ENCODE measurements around the gene APOE. TPM values are rescaled to one million over a fixed set of nuclear protein-coding genes. Genes with fewer than 3 reads are reported as not detected.
"Not testable (repeated sequence)": the region's sequence is repeated elsewhere in the genome, so short reads cannot be mapped to it uniquely, and the experiment has no call there.

The APOE gene
- total RNA-seq, 1 donor from 2014 or later, result not detected

DNA sequence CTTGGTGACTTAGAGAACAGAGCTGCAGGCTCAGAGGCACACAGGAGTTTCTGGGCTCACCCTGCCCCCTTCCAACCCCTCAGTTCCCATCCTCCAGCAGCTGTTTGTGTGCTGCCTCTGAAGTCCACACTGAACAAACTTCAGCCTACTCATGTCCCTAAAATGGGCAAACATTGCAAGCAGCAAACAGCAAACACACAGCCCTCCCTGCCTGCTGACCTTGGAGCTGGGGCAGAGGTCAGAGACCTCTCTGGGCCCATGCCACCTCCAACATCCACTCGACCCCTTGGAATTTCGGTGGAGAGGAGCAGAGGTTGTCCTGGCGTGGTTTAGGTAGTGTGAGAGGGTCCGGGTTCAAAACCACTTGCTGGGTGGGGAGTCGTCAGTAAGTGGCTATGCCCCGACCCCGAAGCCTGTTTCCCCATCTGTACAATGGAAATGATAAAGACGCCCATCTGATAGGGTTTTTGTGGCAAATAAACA lies 18.7 kb downstream of the APOE start:
- H3K36me3 Mint-ChIP-seq (ENCODE audit: low read depth), result no peaks in the 10 kb centered on the region
- no peak overlapping the region for H3K27ac Mint-ChIP-seq
- CTCF ChIA-PET, result no interaction called here
- TF ChIP-seq, protein P1, sequence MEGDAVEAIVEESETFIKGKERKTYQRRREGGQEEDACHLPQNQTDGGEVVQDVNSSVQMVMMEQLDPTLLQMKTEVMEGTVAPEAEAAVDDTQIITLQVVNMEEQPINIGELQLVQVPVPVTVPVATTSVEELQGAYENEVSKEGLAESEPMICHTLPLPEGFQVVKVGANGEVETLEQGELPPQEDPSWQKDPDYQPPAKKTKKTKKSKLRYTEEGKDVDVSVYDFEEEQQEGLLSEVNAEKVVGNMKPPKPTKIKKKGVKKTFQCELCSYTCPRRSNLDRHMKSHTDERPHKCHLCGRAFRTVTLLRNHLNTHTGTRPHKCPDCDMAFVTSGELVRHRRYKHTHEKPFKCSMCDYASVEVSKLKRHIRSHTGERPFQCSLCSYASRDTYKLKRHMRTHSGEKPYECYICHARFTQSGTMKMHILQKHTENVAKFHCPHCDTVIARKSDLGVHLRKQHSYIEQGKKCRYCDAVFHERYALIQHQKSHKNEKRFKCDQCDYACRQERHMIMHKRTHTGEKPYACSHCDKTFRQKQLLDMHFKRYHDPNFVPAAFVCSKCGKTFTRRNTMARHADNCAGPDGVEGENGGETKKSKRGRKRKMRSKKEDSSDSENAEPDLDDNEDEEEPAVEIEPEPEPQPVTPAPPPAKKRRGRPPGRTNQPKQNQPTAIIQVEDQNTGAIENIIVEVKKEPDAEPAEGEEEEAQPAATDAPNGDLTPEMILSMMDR (IDR thresholded peaks at IDR 0.05), result no peak
- H3K4me3 Mint-ChIP-seq, result no peak overlapping the region
- POLR2A ChIA-PET, result interaction anchor here (0.6 kb wide), 1 partner anchor 388 kb away, joined by 3 read pairs; no protein-coding TSS in a partner anchor
- ATAC-seq (ENCODE audit: low read depth) (no peak), DNase-seq (no peak)
- intact Hi-C loops (cut with micrococcal nuclease), result no loop called here
- H3K9me3 Mint-ChIP-seq, result no peaks in the 10 kb centered on the region
- H3K27me3 Mint-ChIP-seq, result peaks cover 20% of the 10 kb centered on the region
- peaks cover 8% of the 10 kb centered on the region for H3K4me1 Mint-ChIP-seq

DNA sequence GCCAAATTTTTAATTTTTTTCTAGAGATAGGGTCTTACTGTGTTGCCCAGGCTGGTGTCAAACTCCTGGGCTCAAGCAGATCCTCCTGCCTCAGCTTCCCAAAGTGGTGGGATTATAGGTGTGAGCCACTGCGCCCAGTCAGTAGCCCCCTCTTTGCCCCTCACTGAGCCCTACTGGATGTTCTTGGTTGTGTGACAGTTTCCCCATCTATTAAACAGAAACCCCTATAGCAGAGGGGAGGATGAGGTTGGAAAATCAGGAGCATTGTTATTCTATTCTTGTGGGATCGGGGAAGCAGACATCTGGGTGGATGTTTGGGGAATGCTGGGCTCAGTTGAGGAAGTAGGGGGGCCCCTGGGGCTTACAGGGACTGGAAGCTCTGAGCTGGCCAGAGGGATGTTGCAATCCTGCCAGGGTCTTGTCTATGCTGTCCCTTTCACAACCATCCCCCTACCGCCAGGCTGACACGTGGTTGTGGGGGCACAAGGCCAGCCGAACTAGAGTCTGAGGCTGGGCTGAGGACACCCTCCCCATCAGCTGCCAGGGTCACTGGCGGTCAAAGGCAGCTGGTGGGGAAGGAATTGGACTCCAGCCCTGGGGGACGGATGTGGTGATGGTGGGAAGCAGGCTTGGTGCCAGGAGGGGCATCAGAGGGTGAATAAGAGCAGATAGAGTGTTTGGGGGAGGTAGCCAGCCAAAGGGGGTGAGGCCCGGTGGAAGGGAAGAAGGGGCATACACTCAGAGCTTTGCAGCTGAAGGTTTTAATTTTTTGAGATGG lies 19.7 kb downstream of the APOE start:
- Mint-ChIP-seq H3K27ac (no peak overlapping the region), H3K27me3 (peaks cover 20% of the 10 kb centered on the region), H3K9me3 (no peaks in the 10 kb centered on the region), H3K4me1 (peaks cover 8% of the 10 kb centered on the region), H3K4me3 (no peak overlapping the region), H3K36me3 (ENCODE audit: low read depth) (no peaks in the 10 kb centered on the region)
- intact Hi-C loops (cut with micrococcal nuclease), result no loop called here
- no peak for ATAC-seq (ENCODE audit: low read depth)
- POLR2A ChIA-PET, result no interaction called here
- TF ChIP-seq, protein P1 (IDR thresholded peaks at IDR 0.05), result no peak
- CTCF ChIA-PET, result no interaction called here
- DNase-seq, result no peak

DNA sequence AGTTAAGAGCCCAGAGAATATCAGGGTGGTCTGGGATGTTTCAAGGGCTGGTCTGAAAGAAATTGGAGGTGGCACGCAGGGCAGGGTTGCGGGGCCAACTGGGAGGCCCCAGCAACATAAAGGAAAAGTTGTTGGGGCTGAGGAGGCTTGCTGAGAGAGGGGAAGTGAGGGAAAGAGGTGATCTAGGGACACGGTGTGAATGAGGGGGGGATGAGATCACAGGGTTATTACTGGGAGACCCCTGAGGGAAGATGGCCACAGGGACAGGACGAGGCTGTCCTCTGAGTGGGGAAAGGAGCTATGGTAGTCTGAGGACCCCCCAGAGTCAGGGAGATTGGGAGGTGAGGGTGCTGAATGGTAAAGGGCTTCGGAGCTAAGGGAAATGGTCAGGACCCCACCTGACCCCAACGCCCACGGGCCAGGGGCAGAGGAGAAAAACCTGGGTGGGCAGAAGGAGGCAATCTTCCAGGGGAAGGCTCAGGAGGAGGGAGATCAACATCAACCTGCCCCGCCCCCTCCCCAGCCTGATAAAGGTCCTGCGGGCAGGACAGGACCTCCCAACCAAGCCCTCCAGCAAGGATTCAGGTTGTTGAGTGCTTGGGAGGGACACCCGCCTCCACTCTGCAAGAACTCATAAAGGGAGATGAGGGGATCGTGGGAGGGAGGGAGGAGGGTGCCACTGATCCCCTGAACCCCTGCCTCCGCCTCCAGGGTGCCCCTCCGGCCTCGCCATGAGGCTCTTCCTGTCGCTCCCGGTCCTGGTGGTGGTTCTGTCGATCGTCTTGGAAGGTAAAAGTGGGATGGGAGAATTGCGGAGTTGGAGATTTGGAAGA lies 20.9 kb downstream of the APOE start:
- DNase-seq; H3K9me3 Mint-ChIP-seq; POLR2A ChIA-PET; intact Hi-C loops (cut with micrococcal nuclease); CTCF ChIA-PET; H3K36me3 Mint-ChIP-seq (ENCODE audit: low read depth); H3K4me1 Mint-ChIP-seq; H3K27ac Mint-ChIP-seq: not testable (repeated sequence)
- peak; percentile 22 for ATAC-seq (ENCODE audit: low read depth)
- Mint-ChIP-seq H3K27me3 (peaks cover 22% of the 10 kb centered on the region), H3K4me3 (peak overlapping the region; percentile 62)

DNA sequence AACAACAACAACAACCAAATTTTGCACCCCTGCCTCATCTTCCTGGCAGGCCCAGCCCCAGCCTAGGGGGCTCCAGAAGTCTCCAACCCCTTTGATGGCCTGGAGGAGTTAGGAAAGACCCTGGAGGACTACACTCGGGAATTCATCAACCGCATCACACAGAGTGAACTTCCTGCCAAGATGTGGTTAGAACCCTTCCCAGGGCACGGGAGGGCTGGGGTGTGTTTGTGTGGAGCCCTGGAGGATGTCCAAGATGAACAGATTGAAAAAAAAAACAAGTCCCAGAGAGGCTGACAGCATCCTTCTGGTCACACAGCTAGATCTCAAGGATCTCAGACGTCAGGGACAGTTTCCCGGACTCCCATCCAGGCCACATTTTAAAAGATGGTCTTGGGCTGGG lies 22.1 kb downstream of the APOE start:
- Mint-ChIP-seq H3K9me3 (no peaks in the 10 kb centered on the region), H3K27ac (no peak overlapping the region), H3K27me3 (peaks cover 23% of the 10 kb centered on the region), H3K4me1 (peaks cover 8% of the 10 kb centered on the region), H3K36me3 (ENCODE audit: low read depth) (no peaks in the 10 kb centered on the region), H3K4me3 (no peak overlapping the region)
- ChIA-PET CTCF (no interaction called here), POLR2A (no interaction called here)
- ATAC-seq (ENCODE audit: low read depth) (no peak), DNase-seq (no peak)
- intact Hi-C loops (cut with micrococcal nuclease), result no loop called here
- TF ChIP-seq, protein P1 (IDR thresholded peaks at IDR 0.05), result no peak

DNA sequence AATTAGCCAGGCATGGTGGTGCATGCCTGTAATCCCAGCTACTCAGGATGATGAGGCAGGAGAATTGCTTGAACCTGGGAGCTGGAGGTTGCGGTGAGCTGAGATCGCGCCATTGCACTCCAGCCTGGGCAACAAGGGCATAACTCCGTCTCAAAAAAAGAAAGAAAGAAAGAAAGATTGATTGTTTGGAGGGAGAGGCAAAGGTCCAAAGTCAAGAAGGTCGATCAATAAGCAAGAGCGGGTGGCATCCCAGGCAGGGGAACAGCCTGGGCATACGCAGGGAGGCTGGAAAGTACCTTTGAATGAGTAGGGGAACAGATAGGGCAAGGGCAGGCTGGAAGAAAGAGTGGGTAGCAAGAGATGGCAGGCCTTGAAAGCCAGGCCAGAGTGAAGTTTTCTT lies 24.5 kb downstream of the APOE start:
- Mint-ChIP-seq H3K4me3 (no peak overlapping the region), H3K4me1 (peaks cover 8% of the 10 kb centered on the region), H3K36me3 (ENCODE audit: low read depth) (no peaks in the 10 kb centered on the region), H3K27ac (no peak overlapping the region), H3K27me3 (peaks cover 19% of the 10 kb centered on the region), H3K9me3 (no peaks in the 10 kb centered on the region)
- TF ChIP-seq, protein P1 (IDR thresholded peaks at IDR 0.05), result no peak
- intact Hi-C loops (cut with micrococcal nuclease), result no loop called here
- ChIA-PET CTCF (no interaction called here), POLR2A (no interaction called here)
- ATAC-seq (ENCODE audit: low read depth) (no peak), DNase-seq (no peak)
